Parathyroid adenoma (tissue), 2 donors: ENCODE results near the gene DISC1.

Source experiments
- H2AFZ ChIP-seq: fragments of 300-600 bp; sonication (generic); one replicate; pipeline ENCODE4 v1.7.0; 2017; ENCODE audit warnings: antibody characterized with exemption, mild to moderate bottlenecking
- H3K27ac ChIP-seq: fragments of 300-600 bp; sonication (generic); one replicate; pipeline ENCODE4 v1.7.0; 2017
- H3K27me3 ChIP-seq: fragments of 300-600 bp; sonication (generic); one replicate; pipeline ENCODE4 v1.7.0; 2017; ENCODE audit warnings: low read length; ENCODE audit not compliant: control insufficient read depth, insufficient read depth
- H3K36me3 ChIP-seq: fragments of 300-600 bp; sonication (generic); one replicate; pipeline ENCODE4 v1.7.0; 2017; ENCODE audit warnings: low read length; ENCODE audit not compliant: control insufficient read depth, insufficient read depth
- H3K4me1 ChIP-seq: fragments of 300-600 bp; sonication (generic); one replicate; pipeline ENCODE4 v1.7.0; 2017; ENCODE audit warnings: control low read depth
- H3K4me2 ChIP-seq: fragments of 300-600 bp; sonication (generic); one replicate; pipeline ENCODE4 v1.7.0; 2017; ENCODE audit warnings: low read length
- H3K4me3 ChIP-seq: fragments of 300-600 bp; sonication (generic); one replicate; pipeline ENCODE4 v1.7.0; 2017; ENCODE audit warnings: low read depth, low read length
- H3K79me2 ChIP-seq: fragments of 300-600 bp; sonication (generic); one replicate; pipeline ENCODE4 v1.7.0; 2017; ENCODE audit warnings: control low read depth
- H3K9ac ChIP-seq: fragments of 300-600 bp; sonication (generic); one replicate; pipeline ENCODE4 v1.7.0; 2017; ENCODE audit warnings: mild to moderate bottlenecking
- H3K9me3 ChIP-seq: fragments of 300-600 bp; sonication (generic); one replicate; pipeline ENCODE4 v1.7.0; 2017; ENCODE audit warnings: low read length; ENCODE audit not compliant: control insufficient read depth
- TF ChIP-seq, protein P1 (sequence below): fragments of 300-600 bp; sonication (generic); IDR thresholded peaks from one replicate; pipeline ENCODE4 v1.7.0; 2017; ENCODE audit warnings: antibody characterized with exemption, mild to moderate bottlenecking
- donor health status: primary hyperparathyroidism.

Gene DISC1

DNA sequence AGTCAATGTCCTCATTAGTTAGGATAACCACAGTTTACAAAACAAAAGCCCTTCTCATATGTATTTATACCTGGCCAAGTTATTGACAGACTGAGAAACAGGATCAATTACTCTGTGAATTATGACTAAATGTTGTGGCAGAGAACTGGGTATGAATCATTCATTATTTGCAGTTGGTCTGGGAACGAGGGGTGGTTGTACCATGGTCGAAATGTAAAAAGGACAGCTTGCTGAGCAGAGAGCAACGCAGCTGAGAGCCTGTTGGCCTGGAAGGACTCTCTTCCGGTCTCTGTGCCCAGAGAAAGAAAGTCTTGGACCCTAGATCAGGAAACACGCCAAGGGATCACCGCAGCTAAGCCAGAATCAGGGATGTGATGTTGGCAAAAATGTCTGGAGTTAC is 169.6 kb downstream of the DISC1 start:
- Histone ChIP-seq H2AFZ (no peak overlapping the region), H3K9me3 (no peaks in the 10 kb centered on the region), H3K4me1 (peaks cover 11% of the 10 kb centered on the region), H3K9ac (no peak overlapping the region), H3K4me2 (no peak overlapping the region), H3K27ac (no peak overlapping the region), H3K27me3 (no peaks in the 10 kb centered on the region), H3K4me3 (no peak overlapping the region), H3K79me2 (no peaks in the 10 kb centered on the region), H3K36me3 (no peaks in the 10 kb centered on the region)
- TF ChIP-seq, protein P1, sequence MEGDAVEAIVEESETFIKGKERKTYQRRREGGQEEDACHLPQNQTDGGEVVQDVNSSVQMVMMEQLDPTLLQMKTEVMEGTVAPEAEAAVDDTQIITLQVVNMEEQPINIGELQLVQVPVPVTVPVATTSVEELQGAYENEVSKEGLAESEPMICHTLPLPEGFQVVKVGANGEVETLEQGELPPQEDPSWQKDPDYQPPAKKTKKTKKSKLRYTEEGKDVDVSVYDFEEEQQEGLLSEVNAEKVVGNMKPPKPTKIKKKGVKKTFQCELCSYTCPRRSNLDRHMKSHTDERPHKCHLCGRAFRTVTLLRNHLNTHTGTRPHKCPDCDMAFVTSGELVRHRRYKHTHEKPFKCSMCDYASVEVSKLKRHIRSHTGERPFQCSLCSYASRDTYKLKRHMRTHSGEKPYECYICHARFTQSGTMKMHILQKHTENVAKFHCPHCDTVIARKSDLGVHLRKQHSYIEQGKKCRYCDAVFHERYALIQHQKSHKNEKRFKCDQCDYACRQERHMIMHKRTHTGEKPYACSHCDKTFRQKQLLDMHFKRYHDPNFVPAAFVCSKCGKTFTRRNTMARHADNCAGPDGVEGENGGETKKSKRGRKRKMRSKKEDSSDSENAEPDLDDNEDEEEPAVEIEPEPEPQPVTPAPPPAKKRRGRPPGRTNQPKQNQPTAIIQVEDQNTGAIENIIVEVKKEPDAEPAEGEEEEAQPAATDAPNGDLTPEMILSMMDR: no peak

DNA sequence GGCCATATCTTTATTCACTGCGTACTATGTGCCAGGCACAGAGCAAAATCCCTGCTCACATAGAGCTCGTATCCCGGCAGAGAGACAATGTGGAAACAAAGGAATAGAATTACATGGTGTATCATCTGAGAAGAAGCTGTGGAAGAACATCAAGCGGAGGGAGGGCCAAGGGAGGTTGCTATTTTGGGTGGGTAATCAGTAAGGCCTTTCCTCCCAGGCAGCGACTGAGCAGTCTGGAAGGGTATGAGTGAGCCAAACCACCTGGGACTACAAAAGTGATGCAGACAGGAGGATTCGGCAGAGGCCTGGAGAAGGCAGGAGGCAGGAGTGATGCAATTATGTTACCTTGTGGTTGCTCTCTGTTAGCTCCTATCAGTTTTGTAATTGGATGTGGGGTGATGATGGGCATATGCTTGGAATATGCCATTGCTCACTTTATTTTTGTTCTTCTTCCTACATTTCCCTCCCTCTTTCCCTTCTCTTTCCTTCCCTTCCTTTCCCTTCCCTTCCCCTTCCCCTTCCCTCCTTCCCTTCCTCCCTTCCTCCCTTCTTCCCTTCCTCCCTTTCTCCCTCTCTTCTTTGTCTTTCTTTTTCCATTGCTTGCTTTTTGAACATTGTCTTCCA is 172.9 kb downstream of the DISC1 start:
- Histone ChIP-seq H2AFZ (no peak overlapping the region), H3K79me2 (no peaks in the 10 kb centered on the region), H3K4me1 (no peaks in the 10 kb centered on the region), H3K27me3 (no peaks in the 10 kb centered on the region), H3K9me3 (no peaks in the 10 kb centered on the region), H3K36me3 (no peaks in the 10 kb centered on the region), H3K9ac (no peak overlapping the region), H3K4me3 (no peak overlapping the region), H3K4me2 (no peak overlapping the region), H3K27ac (no peak overlapping the region)
- TF ChIP-seq, protein P1: no peak

DNA sequence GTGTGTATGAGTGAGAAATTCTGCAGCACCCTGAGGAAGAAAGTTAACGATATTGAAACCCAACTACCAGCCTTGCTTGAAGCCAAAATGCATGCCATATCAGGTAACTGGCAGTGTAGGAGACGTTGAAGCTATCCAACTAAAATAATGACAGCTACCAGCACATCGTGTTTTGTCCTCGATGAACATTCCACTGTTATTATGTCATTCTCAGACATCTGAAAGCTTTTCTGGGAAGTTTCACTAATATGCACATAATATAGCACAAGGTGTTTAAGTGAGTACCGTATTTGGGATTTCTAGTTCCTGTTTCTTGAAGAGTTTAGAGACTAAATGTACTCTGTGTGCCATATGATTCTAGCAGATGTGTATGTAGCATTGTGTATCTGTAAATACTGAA is 173.5 kb downstream of the DISC1 start:
- H3K27ac ChIP-seq: no peak overlapping the region
- H3K79me2 ChIP-seq: no peaks in the 10 kb centered on the region
- H2AFZ ChIP-seq: no peak overlapping the region
- no peak overlapping the region for H3K9ac ChIP-seq
- H3K36me3 ChIP-seq: no peaks in the 10 kb centered on the region
- no peak overlapping the region for H3K4me2 ChIP-seq
- H3K9me3 ChIP-seq: no peaks in the 10 kb centered on the region
- TF ChIP-seq, protein P1: no peak
- no peaks in the 10 kb centered on the region for H3K4me1 ChIP-seq
- H3K4me3 ChIP-seq: no peak overlapping the region
- H3K27me3 ChIP-seq: no peaks in the 10 kb centered on the region

DNA sequence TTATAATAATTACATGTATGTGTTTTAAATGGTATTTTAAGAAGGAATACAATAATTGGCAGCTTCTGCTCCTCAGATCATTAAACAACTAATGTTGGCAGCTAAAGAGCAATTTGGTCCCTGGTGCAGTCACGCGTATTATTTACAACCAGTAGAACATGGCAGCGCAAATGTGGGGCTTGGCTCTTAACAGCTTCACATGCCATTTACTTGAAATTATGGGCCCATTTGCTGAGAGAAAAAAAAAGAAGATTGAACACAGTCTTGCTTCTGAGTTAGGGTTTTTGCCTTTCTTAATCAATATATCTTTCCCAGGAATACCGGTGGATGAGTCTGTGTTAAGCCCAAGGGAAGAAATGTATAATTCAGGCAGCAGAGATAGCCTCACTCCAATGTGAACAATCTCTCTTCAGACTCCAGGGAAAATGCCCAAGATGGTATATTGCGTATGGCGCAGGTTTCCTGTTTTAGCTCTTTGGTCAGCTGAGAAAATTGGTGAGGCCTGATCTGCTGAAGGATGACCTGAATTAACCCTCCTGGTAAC is 174.5 kb downstream of the DISC1 start:
- no peak overlapping the region for H3K4me3 ChIP-seq
- no peaks in the 10 kb centered on the region for H3K36me3 ChIP-seq
- H3K79me2 ChIP-seq: no peaks in the 10 kb centered on the region
- no peak overlapping the region for H3K27ac ChIP-seq
- H3K9me3 ChIP-seq: no peaks in the 10 kb centered on the region
- TF ChIP-seq, protein P1: no peak
- no peaks in the 10 kb centered on the region for H3K4me1 ChIP-seq
- no peak overlapping the region for H2AFZ ChIP-seq
- H3K4me2 ChIP-seq: no peak overlapping the region
- no peak overlapping the region for H3K9ac ChIP-seq
- no peaks in the 10 kb centered on the region for H3K27me3 ChIP-seq

DNA sequence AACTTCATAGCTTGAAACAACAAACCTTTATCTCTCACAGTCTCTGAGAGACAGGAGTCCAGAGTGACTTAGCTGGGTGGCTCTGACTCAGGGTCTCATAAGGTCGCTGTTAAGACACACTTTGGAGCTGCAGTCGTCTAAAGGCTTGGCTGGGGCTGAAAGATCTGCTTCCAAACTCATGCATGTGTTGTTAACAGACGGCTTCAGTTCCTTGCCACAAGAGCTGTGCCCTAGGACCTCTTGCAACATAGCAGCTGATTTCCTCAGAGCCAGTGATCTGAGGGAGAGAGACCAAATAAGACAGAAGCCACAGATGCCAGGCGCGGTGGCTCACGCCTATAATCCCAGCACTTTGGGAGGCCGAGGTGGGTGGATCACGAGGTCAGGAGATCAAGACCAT is 176.8 kb downstream of the DISC1 start:
- Histone ChIP-seq H3K4me2 (no peak overlapping the region), H3K79me2 (no peaks in the 10 kb centered on the region), H3K27ac (no peak overlapping the region), H3K9ac (no peak overlapping the region), H3K36me3 (no peaks in the 10 kb centered on the region), H3K4me3 (no peak overlapping the region), H3K27me3 (no peaks in the 10 kb centered on the region), H2AFZ (no peak overlapping the region), H3K4me1 (no peaks in the 10 kb centered on the region), H3K9me3 (no peaks in the 10 kb centered on the region)
- TF ChIP-seq, protein P1: no peak
